K562 (cell line): Measurements from ENCODE around the gene RARG. TPM values are rescaled to one million over a fixed set of nuclear protein-coding genes. Genes with fewer than 3 reads are reported as not detected.

Experiments
- ATF7 ChIP-seq: fragments of 450-650 bp; IDR thresholded peaks from 2 replicates; pipeline ENCODE4 v1.7.1; 2014; ENCODE audit warnings: mild to moderate bottlenecking, moderate library complexity
- CC2D1A ChIP-seq: fragments of 450-650 bp; IDR thresholded peaks from 2 replicates; pipeline ENCODE4 v1.6.1; 2017; ENCODE audit warnings: mild to moderate bottlenecking
- DACH1 ChIP-seq: fragments of 450-650 bp; IDR thresholded peaks from 2 replicates; pipeline ENCODE4 v1.6.1; 2018; ENCODE audit not compliant: partially characterized antibody
- EZH2 ChIP-seq: IDR thresholded peaks from 2 replicates; pipeline ENCODE4 v1.6.1; 2012; ENCODE audit warnings: low read depth, mild to moderate bottlenecking, inconsistent platforms, low read length, borderline replicate concordance
- HDAC6 ChIP-seq: IDR thresholded peaks from 2 replicates; pipeline ENCODE4 v1.6.1; 2012; ENCODE audit warnings: low read depth, mild to moderate bottlenecking, control low read depth, inconsistent platforms, low read length, moderate library complexity
- HINFP ChIP-seq: fragments of 450-650 bp; conservative IDR thresholded peaks from 2 replicates; pipeline ENCODE4 v1.6.1; 2016; ENCODE audit warnings: missing genetic modification characterization, low read depth, mild to moderate bottlenecking, control low read depth, missing compliant biosample characterization
- NR4A1 ChIP-seq, 2 experiments: fragments of 250-450 bp in 1 of 2; fragments of 450-650 bp in 1 of 2; sonication (Bioruptor Pico) in 1 of 2; IDR thresholded peaks; 2 replicates each; pipeline versions ENCODE4 v1.4.0 to v1.6.1; 2016 to 2020; ENCODE audit warnings: mild to moderate bottlenecking in 2 of 2, missing compliant biosample characterization in 1 of 2, missing genetic modification characterization in 1 of 2, moderate library complexity in 1 of 2
- OTX1 ChIP-seq: fragments of 450-650 bp; formaldehyde crosslinking; IDR thresholded peaks from 2 replicates; pipeline ENCODE4 v1.4.0; 2022; ENCODE audit warnings: mild to moderate bottlenecking
- PHF8 ChIP-seq: fragments of 200-600 bp; sonication (generic); IDR thresholded peaks from 2 replicates; pipeline ENCODE4 v1.6.1; 2012; ENCODE audit warnings: mixed run types, mild to moderate bottlenecking, inconsistent platforms, low read length, moderate library complexity, borderline replicate concordance
- PML ChIP-seq: IDR thresholded peaks from 2 replicates; pipeline ENCODE4 v1.6.1; 2012; ENCODE audit warnings: low read length, inconsistent platforms
- RFX5 ChIP-seq: IDR thresholded peaks from 2 replicates; pipeline ENCODE4 v1.6.1; 2011; ENCODE audit warnings: low read depth, mild to moderate bottlenecking, improper control_type of control experiment, low read length
- STAT5A ChIP-seq: IDR thresholded peaks from 2 replicates; pipeline ENCODE4 v1.6.1; 2012; ENCODE audit warnings: low read length, inconsistent platforms, borderline replicate concordance
- TSHZ1 ChIP-seq: fragments of 250-450 bp; sonication (Bioruptor Pico); IDR thresholded peaks from 2 replicates; pipeline ENCODE4 v1.4.0; 2020; ENCODE audit warnings: mild to moderate bottlenecking, moderate library complexity
- U2AF2 ChIP-seq: fragments of 200-400 bp; formaldehyde crosslinking; optimal IDR thresholded peaks from 2 replicates; pipeline ENCODE3; 2017; ENCODE audit warnings: low read depth, mild to moderate bottlenecking, low read length
- XRCC5 ChIP-seq: fragments of 200-400 bp; formaldehyde crosslinking; IDR thresholded peaks from 2 replicates; pipeline ENCODE4 v1.6.1; 2017; ENCODE audit warnings: low read depth, mild to moderate bottlenecking, low read length
- ZBTB9 ChIP-seq: fragments of 450-650 bp; formaldehyde crosslinking; IDR thresholded peaks from 2 replicates; pipeline ENCODE4 v1.4.0; 2020; ENCODE audit warnings: mild to moderate bottlenecking, moderate library complexity
- ZNF175 ChIP-seq: fragments of 200-800 bp; sonication (Bioruptor generic); IDR thresholded peaks from 2 replicates; pipeline ENCODE4 v1.6.1; 2016; ENCODE audit warnings: low read depth, mild to moderate bottlenecking, missing genetic modification characterization, missing compliant biosample characterization
- ZNF512 ChIP-seq: IDR thresholded peaks from 2 replicates; pipeline ENCODE4 v1.6.1; 2016; ENCODE audit warnings: missing genetic modification characterization, missing compliant biosample characterization
- polyA plus RNA-seq, 8 experiments: library from polyadenylated mRNA; depleted of rRNA in 4 of 8; stranded (reverse) in 5 of 8; unstranded in 3 of 8; fragments of >200 nt; fragmentation: Nextera tagmentation in 2 of 8; fragmentation: Illumina TruSeq in 1 of 8; extraction: Ambion mirVana in 2 of 8; extraction: Trizol in 1 of 8; gene quantifications; 2 replicates each; pipeline versions ENCODE4 v1.2.1 to v1.2.3, GENCODE V29; 2011 to 2014; ENCODE audit warnings: inconsistent platforms in 1 of 8, missing spikeins in 1 of 8
- total RNA-seq, 7 experiments: library from RNA; depleted of rRNA in 6 of 7; stranded (reverse); fragments of >200 nt in 6 of 7; fragmentation: Illumina TruSeq in 2 of 7; extraction: Trizol in 2 of 7; gene quantifications; 2 replicates each; pipeline versions ENCODE4 v1.2.1 to v1.2.3, GENCODE V29; 2011 to 2021; ENCODE audit warnings: low replicate concordance in 1 of 7
- TF ChIP-seq, protein P1 (sequence below): fragments of 250-450 bp; sonication (Bioruptor Pico); IDR thresholded peaks from 2 replicates; pipeline ENCODE4 v1.5.0; 2020; ENCODE audit warnings: mild to moderate bottlenecking

The RARG gene
- total and polyA plus RNA-seq, 9 of the 15 experiments (the other 6 are each of a cell fraction or from before 2014, with no cell fraction given) = 0.18 to 7.6 (median 3.8) TPM

- TF ChIP-seq ZNF512 = peak; percentile 99
- peak; percentile 53; the same call in 1 of the 2 replicates for TF ChIP-seq HINFP (tag)
- no peak for TF ChIP-seq PML
- TF ChIP-seq PHF8 = no peak
- no peak for TF ChIP-seq ZNF175 (CRISPR knock-in tag)
- no peak for TF ChIP-seq STAT5A
- 0 out of 2 replicates have a peak, but pooled peaks have one; percentile 43 for TF ChIP-seq OTX1 (CRISPR knock-in tag)
- no peak for TF ChIP-seq NR4A1 (CRISPR knock-in tag; IDR thresholded peaks at IDR 0.05)
- TF ChIP-seq NR4A1 (tag; IDR thresholded peaks at IDR 0.05) = no peak
- no peak for TF ChIP-seq ZBTB9
- TF ChIP-seq DACH1 = no peak
- TF ChIP-seq U2AF2 = no peak
- no peak for TF ChIP-seq EZH2
- TF ChIP-seq RFX5 = no peak
- TF ChIP-seq CC2D1A = no peak
- no peak for TF ChIP-seq XRCC5
- TF ChIP-seq, protein P1, sequence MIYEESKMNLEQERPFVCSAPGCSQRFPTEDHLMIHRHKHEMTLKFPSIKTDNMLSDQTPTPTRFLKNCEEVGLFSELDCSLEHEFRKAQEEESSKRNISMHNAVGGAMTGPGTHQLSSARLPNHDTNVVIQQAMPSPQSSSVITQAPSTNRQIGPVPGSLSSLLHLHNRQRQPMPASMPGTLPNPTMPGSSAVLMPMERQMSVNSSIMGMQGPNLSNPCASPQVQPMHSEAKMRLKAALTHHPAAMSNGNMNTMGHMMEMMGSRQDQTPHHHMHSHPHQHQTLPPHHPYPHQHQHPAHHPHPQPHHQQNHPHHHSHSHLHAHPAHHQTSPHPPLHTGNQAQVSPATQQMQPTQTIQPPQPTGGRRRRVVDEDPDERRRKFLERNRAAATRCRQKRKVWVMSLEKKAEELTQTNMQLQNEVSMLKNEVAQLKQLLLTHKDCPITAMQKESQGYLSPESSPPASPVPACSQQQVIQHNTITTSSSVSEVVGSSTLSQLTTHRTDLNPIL = no peak
- TF ChIP-seq HDAC6 = no peak
- no peak for TF ChIP-seq ATF7
- TF ChIP-seq TSHZ1 (CRISPR knock-in tag) = no peak
Observed at GRCh38 chr12:53222170-53222721, 9.8 kb downstream of the RARG start (continued).
